ENCODE results near the gene PRSS38. TPM values are rescaled to one million over a fixed set of nuclear protein-coding genes. Genes with fewer than 3 reads are reported as not detected.

PRSS38 gene
- polyA plus RNA-seq, 3 donors = not detected

GRCh38 chr1:227828786-227829185 lies 13.3 kb downstream of the PRSS38 start:
- Histone ChIP-seq H3K79me2 (ENCODE audit: insufficient read depth, low read length) (no peaks in the 10 kb centered on the region), H3K27ac (ENCODE audit: low read depth in 1 of 2, low read length in 2 of 2) (no peak overlapping the region), H3K36me3 (replicated peaks in 1 of 2; ENCODE audit: control insufficient read depth in 1 of 2, insufficient read depth in 2 of 2, low read length in 2 of 2) (no peaks in the 10 kb centered on the region), H4K20me1 (ENCODE audit: insufficient read depth, low read length) (no peaks in the 10 kb centered on the region), H2AFZ (ENCODE audit: insufficient read depth, low read depth, low read length, poor library complexity, severe bottlenecking) (no peak overlapping the region), H3K4me2 (replicated peaks; ENCODE audit: extremely low read depth, low read length, poor library complexity, severe bottlenecking) (no peak overlapping the region), H3K9ac (ENCODE audit: insufficient read depth, low read length, poor library complexity, severe bottlenecking) (no peak overlapping the region), H3K4me3 (replicated peaks in 1 of 3; ENCODE audit: low read depth in 2 of 3, low read length in 3 of 3) (no peak overlapping the region), H3K4me1 (ENCODE audit: control insufficient read depth in 1 of 2, insufficient read depth in 2 of 2, low read length in 2 of 2) (no peaks in the 10 kb centered on the region), H3K9me3 (replicated peaks in 1 of 2; ENCODE audit: control insufficient read depth in 1 of 2, insufficient read depth in 1 of 2, low read length in 2 of 2) (peaks cover 0 to 8% of the 10 kb centered on the region in 2 donors), H3K27me3 (ENCODE audit: control insufficient read depth in 2 of 2, insufficient read depth in 2 of 2, low read length in 2 of 2) (no peaks in the 10 kb centered on the region)
- no peak for DNase-seq
- peaks cover 4 to 30% (median 14%) of the 10 kb centered on the region in 7 donors for H3K9me3 Mint-ChIP-seq
- no peak for TF ChIP-seq CTCF (IDR thresholded peaks at IDR 0.05)
- no peak overlapping the region for H3K4me3 Mint-ChIP-seq
- no peaks in the 10 kb centered on the region for H3K4me1 Mint-ChIP-seq
- no peaks in the 10 kb centered on the region for H3K36me3 Mint-ChIP-seq
- WGBS (ENCODE audit: insufficient coverage) = 100% methylated on average over 3 of the region's 3 CpGs
- no peak overlapping the region for H3K27ac Mint-ChIP-seq
- peaks cover 2 to 6% (median 5%) of the 10 kb centered on the region in 3 donors for H3K27me3 Mint-ChIP-seq (ENCODE audit: low read depth in 3 of 3)
- intact Hi-C loops (cut with micrococcal nuclease) = no loop called here

GRCh38 chr1:227838181-227838580 lies 22.7 kb downstream of the PRSS38 start:
- Histone ChIP-seq H3K9me3 (replicated peaks in 1 of 2; ENCODE audit: control insufficient read depth in 1 of 2, insufficient read depth in 1 of 2, low read length in 2 of 2) (no peaks in the 10 kb centered on the region), H3K27ac (ENCODE audit: low read depth in 1 of 2, low read length in 2 of 2) (no peak overlapping the region), H3K4me2 (replicated peaks; ENCODE audit: extremely low read depth, low read length, poor library complexity, severe bottlenecking) (no peak overlapping the region), H3K27me3 (ENCODE audit: control insufficient read depth in 2 of 2, insufficient read depth in 2 of 2, low read length in 2 of 2) (no peaks in the 10 kb centered on the region), H3K4me1 (ENCODE audit: control insufficient read depth in 1 of 2, insufficient read depth in 2 of 2, low read length in 2 of 2) (no peaks in the 10 kb centered on the region), H3K79me2 (ENCODE audit: insufficient read depth, low read length) (no peaks in the 10 kb centered on the region), H3K36me3 (replicated peaks in 1 of 2; ENCODE audit: control insufficient read depth in 1 of 2, insufficient read depth in 2 of 2, low read length in 2 of 2) (no peaks in the 10 kb centered on the region), H2AFZ (ENCODE audit: insufficient read depth, low read depth, low read length, poor library complexity, severe bottlenecking) (no peak overlapping the region), H4K20me1 (ENCODE audit: insufficient read depth, low read length) (no peaks in the 10 kb centered on the region), H3K9ac (ENCODE audit: insufficient read depth, low read length, poor library complexity, severe bottlenecking) (no peak overlapping the region), H3K4me3 (replicated peaks in 1 of 3; ENCODE audit: low read depth in 2 of 3, low read length in 3 of 3) (no peak overlapping the region)
- H3K9me3 Mint-ChIP-seq = peaks cover 0 to 4% (median 0%) of the 10 kb centered on the region in 7 donors
- intact Hi-C loops (cut with micrococcal nuclease) = no loop called here
- H3K27me3 Mint-ChIP-seq (ENCODE audit: low read depth in 3 of 3) = peaks cover 0 to 4% (median 0%) of the 10 kb centered on the region in 3 donors
- TF ChIP-seq CTCF (IDR thresholded peaks at IDR 0.05) = no peak
- no peak for DNase-seq
- WGBS (ENCODE audit: insufficient coverage) = 90% methylated on average over 6 of the region's 7 CpGs
- peak overlapping the region in 1 of 7 donors; percentile 61 for H3K27ac Mint-ChIP-seq
- no peak overlapping the region for H3K4me3 Mint-ChIP-seq
- H3K4me1 Mint-ChIP-seq = no peaks in the 10 kb centered on the region
- no peaks in the 10 kb centered on the region for H3K36me3 Mint-ChIP-seq

Data from CD14-positive monocyte (primary cell).